HG03520 (cell line): Measurements from ENCODE around the gene PPM1B.
"Not testable (repeated sequence)": the region's sequence is repeated elsewhere in the genome, so short reads cannot be mapped to it uniquely, and the experiment has no call there.

Experiments used
- ATAC-seq: cut with Tn5 transposase; IDR thresholded peaks from one replicate; pipeline ENCODE4 v1.9.1; 2021; ENCODE audit warnings: mild to moderate bottlenecking, moderate library complexity; ENCODE audit not compliant: unreplicated experiment

PPM1B gene

GRCh38 chr2:44155666-44156446 is 12.8 kb upstream of the PPM1B start:
- ATAC-seq, result no peak

- ATAC-seq, result no peak
Measured at GRCh38 chr2:44163777-44164176, 4.9 kb upstream of the PPM1B start.

- no peak for ATAC-seq
Measured at GRCh38 chr2:44164617-44165016, 4.1 kb upstream of the PPM1B start.

- ATAC-seq, result no peak
Measured at GRCh38 chr2:44166096-44166495, 2.6 kb upstream of the PPM1B start.

- ATAC-seq, result no peak
Measured at GRCh38 chr2:44167311-44167907, 1.3 kb upstream of the PPM1B start.

GRCh38 chr2:44167908-44168680 is 581 bp upstream of the PPM1B start:
- peak; percentile 80 for ATAC-seq

GRCh38 chr2:44169155-44169898 is 652 bp downstream of the PPM1B start:
- ATAC-seq, result peak; percentile 15

- no peak for ATAC-seq
Measured at GRCh38 chr2:44170311-44170717, 1.6 kb downstream of the PPM1B start.

GRCh38 chr2:44171018-44171417 is 2.3 kb downstream of the PPM1B start:
- no peak for ATAC-seq

GRCh38 chr2:44171442-44171841 is 2.8 kb downstream of the PPM1B start:
- not testable (repeated sequence) for ATAC-seq

- no peak for ATAC-seq
Measured at GRCh38 chr2:44172576-44172975, 3.9 kb downstream of the PPM1B start.

GRCh38 chr2:44178950-44179349 is 10.3 kb downstream of the PPM1B start:
- ATAC-seq, result no peak

GRCh38 chr2:44181648-44182047 is 13.0 kb downstream of the PPM1B start:
- ATAC-seq, result no peak

- ATAC-seq, result no peak
Measured at GRCh38 chr2:44184106-44184505, 15.4 kb downstream of the PPM1B start.

GRCh38 chr2:44186810-44187209 is 18.1 kb downstream of the PPM1B start:
- ATAC-seq, result no peak

- no peak for ATAC-seq
Measured at GRCh38 chr2:44187251-44187650, 18.6 kb downstream of the PPM1B start.

- no peak for ATAC-seq
Measured at GRCh38 chr2:44188696-44189095, 20.0 kb downstream of the PPM1B start.

GRCh38 chr2:44189104-44189503 is 20.4 kb downstream of the PPM1B start:
- ATAC-seq, result no peak

- no peak for ATAC-seq
Measured at GRCh38 chr2:44190526-44190925, 21.9 kb downstream of the PPM1B start.

GRCh38 chr2:44191739-44192138 is 23.1 kb downstream of the PPM1B start:
- ATAC-seq, result peak; percentile 95

- ATAC-seq, result no peak
Measured at GRCh38 chr2:44192646-44193045, 24.0 kb downstream of the PPM1B start.
